ENCODE measurements around the gene PM20D2.
"Not testable (repeated sequence)": the region's sequence is repeated elsewhere in the genome, so short reads cannot be mapped to it uniquely, and the experiment has no call there.

DNA sequence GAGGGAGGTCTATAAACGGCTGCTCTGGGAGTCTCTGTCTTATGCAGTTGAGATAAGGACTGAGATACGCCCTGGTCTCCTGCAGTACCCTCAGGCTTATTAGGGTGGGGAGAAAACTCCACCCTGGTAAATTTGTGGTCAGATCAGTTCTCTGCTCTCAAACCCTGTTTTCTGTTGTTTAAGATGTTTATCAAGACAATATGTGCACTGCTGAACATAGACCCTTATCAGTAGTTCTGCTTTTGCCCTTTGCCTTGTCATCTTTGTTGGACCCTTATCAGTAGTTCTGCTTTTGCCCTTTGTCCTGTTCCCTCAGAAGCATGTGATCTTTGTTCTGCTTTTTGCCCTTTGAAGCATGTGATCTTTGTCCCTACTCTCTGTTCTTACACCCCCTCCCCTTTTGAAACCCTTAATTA is 17.6 kb upstream of the PM20D2 start:
- TF ChIP-seq, protein P1, sequence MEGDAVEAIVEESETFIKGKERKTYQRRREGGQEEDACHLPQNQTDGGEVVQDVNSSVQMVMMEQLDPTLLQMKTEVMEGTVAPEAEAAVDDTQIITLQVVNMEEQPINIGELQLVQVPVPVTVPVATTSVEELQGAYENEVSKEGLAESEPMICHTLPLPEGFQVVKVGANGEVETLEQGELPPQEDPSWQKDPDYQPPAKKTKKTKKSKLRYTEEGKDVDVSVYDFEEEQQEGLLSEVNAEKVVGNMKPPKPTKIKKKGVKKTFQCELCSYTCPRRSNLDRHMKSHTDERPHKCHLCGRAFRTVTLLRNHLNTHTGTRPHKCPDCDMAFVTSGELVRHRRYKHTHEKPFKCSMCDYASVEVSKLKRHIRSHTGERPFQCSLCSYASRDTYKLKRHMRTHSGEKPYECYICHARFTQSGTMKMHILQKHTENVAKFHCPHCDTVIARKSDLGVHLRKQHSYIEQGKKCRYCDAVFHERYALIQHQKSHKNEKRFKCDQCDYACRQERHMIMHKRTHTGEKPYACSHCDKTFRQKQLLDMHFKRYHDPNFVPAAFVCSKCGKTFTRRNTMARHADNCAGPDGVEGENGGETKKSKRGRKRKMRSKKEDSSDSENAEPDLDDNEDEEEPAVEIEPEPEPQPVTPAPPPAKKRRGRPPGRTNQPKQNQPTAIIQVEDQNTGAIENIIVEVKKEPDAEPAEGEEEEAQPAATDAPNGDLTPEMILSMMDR (IDR thresholded peaks at IDR 0.05) = not testable (repeated sequence)
- TF ChIP-seq POLR2A (IDR thresholded peaks at IDR 0.05) = not testable (repeated sequence)
